SK-N-SH treated with all-trans-retinoic acid at 6 μM for 48 hours (cell line): ENCODE measurements around the gene HEXIM1.

Experiments
- BACH2 ChIP-seq: fragments of 250-450 bp; sonication (Bioruptor Pico); IDR thresholded peaks from 2 replicates; pipeline ENCODE4 v1.9.0; 2021; ENCODE audit warnings: mild to moderate bottlenecking, borderline replicate concordance
- CSRNP3 ChIP-seq: fragments of 250-450 bp; sonication (Bioruptor Pico); IDR thresholded peaks from 2 replicates; pipeline ENCODE4 v1.5.1; 2021; ENCODE audit warnings: mild to moderate bottlenecking, moderate library complexity
- ISL1 ChIP-seq: fragments of 250-450 bp; sonication (Bioruptor Pico); IDR thresholded peaks from 2 replicates; pipeline ENCODE4 v2.1.2; 2022; ENCODE audit warnings: mild to moderate bottlenecking, moderate library complexity
- OSR1 ChIP-seq: fragments of 250-450 bp; sonication (Bioruptor Pico); IDR thresholded peaks from 2 replicates; pipeline ENCODE4 v1.8.0; 2022; ENCODE audit warnings: moderate library complexity, mild to moderate bottlenecking, inconsistent platforms
- PATZ1 ChIP-seq: fragments of 250-450 bp; sonication (Bioruptor Pico); IDR thresholded peaks from 2 replicates; pipeline ENCODE4 v1.8.0; 2020; ENCODE audit warnings: mild to moderate bottlenecking, moderate library complexity, borderline replicate concordance
- PPARA ChIP-seq: fragments of 250-450 bp; sonication (Bioruptor Pico); IDR thresholded peaks from 2 replicates; pipeline ENCODE4 v1.5.0; 2020; ENCODE audit warnings: mild to moderate bottlenecking, borderline replicate concordance
- TCF4 ChIP-seq: fragments of 250-450 bp; sonication (Bioruptor Pico); IDR thresholded peaks from 2 replicates; pipeline ENCODE4 v1.8.0; 2021; ENCODE audit warnings: mild to moderate bottlenecking, moderate library complexity, borderline replicate concordance
- TOX ChIP-seq: fragments of 250-450 bp; sonication (Bioruptor Pico); IDR thresholded peaks from 2 replicates; pipeline ENCODE4 v1.8.0; 2021; ENCODE audit warnings: mild to moderate bottlenecking, moderate library complexity, borderline replicate concordance
- ZC3H10 ChIP-seq: fragments of 250-450 bp; sonication (Bioruptor Pico); IDR thresholded peaks from 2 replicates; pipeline ENCODE4 v1.5.1; 2021; ENCODE audit warnings: mild to moderate bottlenecking, moderate library complexity
- ZFP3 ChIP-seq: fragments of 250-450 bp; sonication (Bioruptor Pico); IDR thresholded peaks from 2 replicates; pipeline ENCODE4 v1.5.0; 2020; ENCODE audit warnings: mild to moderate bottlenecking, moderate library complexity
- ZFP30 ChIP-seq: fragments of 450-650 bp; formaldehyde crosslinking; IDR thresholded peaks from 2 replicates; pipeline ENCODE4 v1.5.0; 2022; ENCODE audit warnings: mild to moderate bottlenecking, moderate library complexity
- ZNF565 ChIP-seq: fragments of 450-650 bp; formaldehyde crosslinking; conservative IDR thresholded peaks from 2 replicates; pipeline ENCODE4 v1.5.0; 2020; ENCODE audit warnings: low read depth, mild to moderate bottlenecking, moderate library complexity
- TF ChIP-seq, protein P1 (sequence below): fragments of 250-450 bp; sonication (Bioruptor Pico); IDR thresholded peaks from 2 replicates; pipeline ENCODE4 v1.5.1; 2020; ENCODE audit warnings: low read depth, mild to moderate bottlenecking, moderate library complexity
- TF ChIP-seq, protein P2 (sequence below): fragments of 250-450 bp; sonication (Bioruptor Pico); IDR thresholded peaks from 2 replicates; pipeline ENCODE4 v1.5.0; 2020; ENCODE audit warnings: mild to moderate bottlenecking, moderate library complexity

DNA sequence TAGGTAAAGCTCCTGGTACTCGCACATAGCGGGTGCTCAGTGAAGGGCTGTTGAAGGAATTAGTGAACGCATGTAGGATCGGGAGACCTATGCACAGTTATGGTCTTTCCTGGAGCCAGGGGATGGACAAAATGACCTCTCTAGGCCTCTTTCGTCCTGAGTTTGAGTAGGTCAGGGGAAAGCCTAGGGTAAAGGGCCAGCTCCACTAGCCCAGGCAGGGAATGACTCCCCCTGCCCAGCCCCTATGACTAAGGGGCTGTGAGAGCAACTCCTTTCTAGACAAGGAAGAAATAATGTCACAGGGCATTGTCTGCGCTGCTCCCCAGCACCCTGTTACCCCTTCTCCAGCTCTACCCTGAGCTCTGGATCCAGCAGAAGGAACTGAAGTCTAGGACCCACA is 48.8 kb downstream of the HEXIM1 start:
- TF ChIP-seq, protein P1, sequence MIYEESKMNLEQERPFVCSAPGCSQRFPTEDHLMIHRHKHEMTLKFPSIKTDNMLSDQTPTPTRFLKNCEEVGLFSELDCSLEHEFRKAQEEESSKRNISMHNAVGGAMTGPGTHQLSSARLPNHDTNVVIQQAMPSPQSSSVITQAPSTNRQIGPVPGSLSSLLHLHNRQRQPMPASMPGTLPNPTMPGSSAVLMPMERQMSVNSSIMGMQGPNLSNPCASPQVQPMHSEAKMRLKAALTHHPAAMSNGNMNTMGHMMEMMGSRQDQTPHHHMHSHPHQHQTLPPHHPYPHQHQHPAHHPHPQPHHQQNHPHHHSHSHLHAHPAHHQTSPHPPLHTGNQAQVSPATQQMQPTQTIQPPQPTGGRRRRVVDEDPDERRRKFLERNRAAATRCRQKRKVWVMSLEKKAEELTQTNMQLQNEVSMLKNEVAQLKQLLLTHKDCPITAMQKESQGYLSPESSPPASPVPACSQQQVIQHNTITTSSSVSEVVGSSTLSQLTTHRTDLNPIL = no peak
- TF ChIP-seq ZC3H10 (CRISPR knock-in tag) (no peak), ZFP3 (CRISPR knock-in tag) (no peak), PATZ1 (CRISPR knock-in tag) (no peak), CSRNP3 (CRISPR knock-in tag) (no peak), TCF4 (CRISPR knock-in tag) (no peak), ZFP30 (CRISPR knock-in tag) (no peak), OSR1 (CRISPR knock-in tag) (no peak), PPARA (CRISPR knock-in tag) (no peak), ISL1 (CRISPR knock-in tag) (no peak), BACH2 (CRISPR knock-in tag) (no peak), TOX (no peak), ZNF565 (CRISPR knock-in tag) (no peak)
- TF ChIP-seq, protein P2, sequence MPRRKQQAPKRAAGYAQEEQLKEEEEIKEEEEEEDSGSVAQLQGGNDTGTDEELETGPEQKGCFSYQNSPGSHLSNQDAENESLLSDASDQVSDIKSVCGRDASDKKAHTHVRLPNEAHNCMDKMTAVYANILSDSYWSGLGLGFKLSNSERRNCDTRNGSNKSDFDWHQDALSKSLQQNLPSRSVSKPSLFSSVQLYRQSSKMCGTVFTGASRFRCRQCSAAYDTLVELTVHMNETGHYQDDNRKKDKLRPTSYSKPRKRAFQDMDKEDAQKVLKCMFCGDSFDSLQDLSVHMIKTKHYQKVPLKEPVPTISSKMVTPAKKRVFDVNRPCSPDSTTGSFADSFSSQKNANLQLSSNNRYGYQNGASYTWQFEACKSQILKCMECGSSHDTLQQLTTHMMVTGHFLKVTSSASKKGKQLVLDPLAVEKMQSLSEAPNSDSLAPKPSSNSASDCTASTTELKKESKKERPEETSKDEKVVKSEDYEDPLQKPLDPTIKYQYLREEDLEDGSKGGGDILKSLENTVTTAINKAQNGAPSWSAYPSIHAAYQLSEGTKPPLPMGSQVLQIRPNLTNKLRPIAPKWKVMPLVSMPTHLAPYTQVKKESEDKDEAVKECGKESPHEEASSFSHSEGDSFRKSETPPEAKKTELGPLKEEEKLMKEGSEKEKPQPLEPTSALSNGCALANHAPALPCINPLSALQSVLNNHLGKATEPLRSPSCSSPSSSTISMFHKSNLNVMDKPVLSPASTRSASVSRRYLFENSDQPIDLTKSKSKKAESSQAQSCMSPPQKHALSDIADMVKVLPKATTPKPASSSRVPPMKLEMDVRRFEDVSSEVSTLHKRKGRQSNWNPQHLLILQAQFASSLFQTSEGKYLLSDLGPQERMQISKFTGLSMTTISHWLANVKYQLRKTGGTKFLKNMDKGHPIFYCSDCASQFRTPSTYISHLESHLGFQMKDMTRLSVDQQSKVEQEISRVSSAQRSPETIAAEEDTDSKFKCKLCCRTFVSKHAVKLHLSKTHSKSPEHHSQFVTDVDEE (CRISPR knock-in tag) = no peak
